H1 (cell line): Measurements from ENCODE around the gene SMCP. TPM values are rescaled to one million over a fixed set of nuclear protein-coding genes. Genes with fewer than 3 reads are reported as not detected.

ENCODE experiments used
- KDM4A ChIP-seq: IDR thresholded peaks from one replicate; pipeline ENCODE4 v1.7.1; 2012; ENCODE audit warnings: low read depth, mild to moderate bottlenecking, moderate library complexity, low read length, inconsistent platforms; ENCODE audit not compliant: severe bottlenecking
- SIRT6 ChIP-seq: IDR thresholded peaks from one replicate; pipeline ENCODE4 v1.7.1; 2012; ENCODE audit warnings: low read length, inconsistent platforms
- TCF12 ChIP-seq: IDR thresholded peaks from 2 replicates; pipeline ENCODE4 v1.6.1; 2011; ENCODE audit warnings: low read depth, mild to moderate bottlenecking, low read length
- TEAD4 ChIP-seq: IDR thresholded peaks from 2 replicates; pipeline ENCODE4 v1.6.1; 2012; ENCODE audit warnings: low read depth, low read length, inconsistent platforms, mixed read lengths
- polyA plus RNA-seq, 7 experiments: library from polyadenylated mRNA; depleted of rRNA in 3 of 7; stranded (reverse) in 5 of 7; unstranded in 2 of 7; fragments of >200 nt in 5 of 7; fragments of 200-250 nt in 2 of 7; gene quantifications; 1 replicate in 5 of 7; 2 replicates in 1 of 7; 4 replicates in 1 of 7; pipeline versions ENCODE4 v1.2.1 to v1.2.3, GENCODE V29; 2011 to 2013; ENCODE audit warnings: missing spikeins in 2 of 7, mixed read lengths in 2 of 7
- total RNA-seq: library from RNA; stranded (reverse); fragmentation: NEBNext Ultra II Directional; extraction: Animal tissue kit (Norgen Biotek cat#: 25700); gene quantifications from 2 replicates; pipeline ENCODE4 v1.2.1, GENCODE V29; 2021
- TF ChIP-seq, protein P1 (sequence below): fragments of 300-600 bp; sonication (generic); IDR thresholded peaks from 2 replicates; pipeline ENCODE4 v1.7.1; 2012; ENCODE audit warnings: low read length, moderate library complexity, mild to moderate bottlenecking, inconsistent platforms; ENCODE audit not compliant: insufficient replicate concordance

The SMCP gene
- total and polyA plus RNA-seq, 2 of the 8 experiments (the other 6 are each of a cell fraction or from before 2014, with no cell fraction given) = not detected

DNA sequence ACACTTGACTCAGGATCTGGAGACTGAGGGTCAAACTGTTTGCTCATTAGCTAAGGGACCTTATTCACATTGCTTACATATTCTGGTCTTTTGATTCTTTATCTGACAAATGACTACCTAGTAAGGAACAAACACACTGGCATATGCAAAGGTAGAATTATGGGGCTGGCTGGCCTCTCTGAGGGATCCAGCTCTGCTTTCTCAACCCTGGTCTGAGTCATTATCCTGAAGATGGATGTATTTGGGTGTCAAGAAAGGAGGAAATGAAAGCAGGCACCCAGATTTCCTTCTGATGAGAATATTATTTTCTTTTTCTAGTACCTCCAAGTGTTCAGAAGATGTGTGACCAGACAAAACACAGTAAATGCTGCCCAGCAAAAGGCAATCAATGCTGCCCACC, 6.0 kb downstream of the SMCP start (continued):
- TF ChIP-seq, protein P1, sequence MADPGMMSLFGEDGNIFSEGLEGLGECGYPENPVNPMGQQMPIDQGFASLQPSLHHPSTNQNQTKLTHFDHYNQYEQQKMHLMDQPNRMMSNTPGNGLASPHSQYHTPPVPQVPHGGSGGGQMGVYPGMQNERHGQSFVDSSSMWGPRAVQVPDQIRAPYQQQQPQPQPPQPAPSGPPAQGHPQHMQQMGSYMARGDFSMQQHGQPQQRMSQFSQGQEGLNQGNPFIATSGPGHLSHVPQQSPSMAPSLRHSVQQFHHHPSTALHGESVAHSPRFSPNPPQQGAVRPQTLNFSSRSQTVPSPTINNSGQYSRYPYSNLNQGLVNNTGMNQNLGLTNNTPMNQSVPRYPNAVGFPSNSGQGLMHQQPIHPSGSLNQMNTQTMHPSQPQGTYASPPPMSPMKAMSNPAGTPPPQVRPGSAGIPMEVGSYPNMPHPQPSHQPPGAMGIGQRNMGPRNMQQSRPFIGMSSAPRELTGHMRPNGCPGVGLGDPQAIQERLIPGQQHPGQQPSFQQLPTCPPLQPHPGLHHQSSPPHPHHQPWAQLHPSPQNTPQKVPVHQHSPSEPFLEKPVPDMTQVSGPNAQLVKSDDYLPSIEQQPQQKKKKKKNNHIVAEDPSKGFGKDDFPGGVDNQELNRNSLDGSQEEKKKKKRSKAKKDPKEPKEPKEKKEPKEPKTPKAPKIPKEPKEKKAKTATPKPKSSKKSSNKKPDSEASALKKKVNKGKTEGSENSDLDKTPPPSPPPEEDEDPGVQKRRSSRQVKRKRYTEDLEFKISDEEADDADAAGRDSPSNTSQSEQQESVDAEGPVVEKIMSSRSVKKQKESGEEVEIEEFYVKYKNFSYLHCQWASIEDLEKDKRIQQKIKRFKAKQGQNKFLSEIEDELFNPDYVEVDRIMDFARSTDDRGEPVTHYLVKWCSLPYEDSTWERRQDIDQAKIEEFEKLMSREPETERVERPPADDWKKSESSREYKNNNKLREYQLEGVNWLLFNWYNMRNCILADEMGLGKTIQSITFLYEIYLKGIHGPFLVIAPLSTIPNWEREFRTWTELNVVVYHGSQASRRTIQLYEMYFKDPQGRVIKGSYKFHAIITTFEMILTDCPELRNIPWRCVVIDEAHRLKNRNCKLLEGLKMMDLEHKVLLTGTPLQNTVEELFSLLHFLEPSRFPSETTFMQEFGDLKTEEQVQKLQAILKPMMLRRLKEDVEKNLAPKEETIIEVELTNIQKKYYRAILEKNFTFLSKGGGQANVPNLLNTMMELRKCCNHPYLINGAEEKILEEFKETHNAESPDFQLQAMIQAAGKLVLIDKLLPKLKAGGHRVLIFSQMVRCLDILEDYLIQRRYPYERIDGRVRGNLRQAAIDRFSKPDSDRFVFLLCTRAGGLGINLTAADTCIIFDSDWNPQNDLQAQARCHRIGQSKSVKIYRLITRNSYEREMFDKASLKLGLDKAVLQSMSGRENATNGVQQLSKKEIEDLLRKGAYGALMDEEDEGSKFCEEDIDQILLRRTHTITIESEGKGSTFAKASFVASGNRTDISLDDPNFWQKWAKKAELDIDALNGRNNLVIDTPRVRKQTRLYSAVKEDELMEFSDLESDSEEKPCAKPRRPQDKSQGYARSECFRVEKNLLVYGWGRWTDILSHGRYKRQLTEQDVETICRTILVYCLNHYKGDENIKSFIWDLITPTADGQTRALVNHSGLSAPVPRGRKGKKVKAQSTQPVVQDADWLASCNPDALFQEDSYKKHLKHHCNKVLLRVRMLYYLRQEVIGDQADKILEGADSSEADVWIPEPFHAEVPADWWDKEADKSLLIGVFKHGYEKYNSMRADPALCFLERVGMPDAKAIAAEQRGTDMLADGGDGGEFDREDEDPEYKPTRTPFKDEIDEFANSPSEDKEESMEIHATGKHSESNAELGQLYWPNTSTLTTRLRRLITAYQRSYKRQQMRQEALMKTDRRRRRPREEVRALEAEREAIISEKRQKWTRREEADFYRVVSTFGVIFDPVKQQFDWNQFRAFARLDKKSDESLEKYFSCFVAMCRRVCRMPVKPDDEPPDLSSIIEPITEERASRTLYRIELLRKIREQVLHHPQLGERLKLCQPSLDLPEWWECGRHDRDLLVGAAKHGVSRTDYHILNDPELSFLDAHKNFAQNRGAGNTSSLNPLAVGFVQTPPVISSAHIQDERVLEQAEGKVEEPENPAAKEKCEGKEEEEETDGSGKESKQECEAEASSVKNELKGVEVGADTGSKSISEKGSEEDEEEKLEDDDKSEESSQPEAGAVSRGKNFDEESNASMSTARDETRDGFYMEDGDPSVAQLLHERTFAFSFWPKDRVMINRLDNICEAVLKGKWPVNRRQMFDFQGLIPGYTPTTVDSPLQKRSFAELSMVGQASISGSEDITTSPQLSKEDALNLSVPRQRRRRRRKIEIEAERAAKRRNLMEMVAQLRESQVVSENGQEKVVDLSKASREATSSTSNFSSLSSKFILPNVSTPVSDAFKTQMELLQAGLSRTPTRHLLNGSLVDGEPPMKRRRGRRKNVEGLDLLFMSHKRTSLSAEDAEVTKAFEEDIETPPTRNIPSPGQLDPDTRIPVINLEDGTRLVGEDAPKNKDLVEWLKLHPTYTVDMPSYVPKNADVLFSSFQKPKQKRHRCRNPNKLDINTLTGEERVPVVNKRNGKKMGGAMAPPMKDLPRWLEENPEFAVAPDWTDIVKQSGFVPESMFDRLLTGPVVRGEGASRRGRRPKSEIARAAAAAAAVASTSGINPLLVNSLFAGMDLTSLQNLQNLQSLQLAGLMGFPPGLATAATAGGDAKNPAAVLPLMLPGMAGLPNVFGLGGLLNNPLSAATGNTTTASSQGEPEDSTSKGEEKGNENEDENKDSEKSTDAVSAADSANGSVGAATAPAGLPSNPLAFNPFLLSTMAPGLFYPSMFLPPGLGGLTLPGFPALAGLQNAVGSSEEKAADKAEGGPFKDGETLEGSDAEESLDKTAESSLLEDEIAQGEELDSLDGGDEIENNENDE = no peak
- TF ChIP-seq KDM4A (no peak), TEAD4 (no peak), SIRT6 (no peak), TCF12 (no peak)
